K562 (cell line): ENCODE measurements around the gene HDAC9. TPM values are rescaled to one million over a fixed set of nuclear protein-coding genes. Genes with fewer than 3 reads are reported as not detected.

Experiments used
- ATAC-seq: fragments of 200-7000 bp; cut with Tn5 transposase; 3 replicates; pipeline ENCODE4 v1.9.1; 2020; ENCODE audit warnings: moderate library complexity
- BruUV-seq: library from RNA; stranded (reverse); fragments of 400-500 nt; replicated peaks from 2 replicates; lab custom pipeline; 2021; lab: Mats Ljungman, UMichigan
- CTCF ChIA-PET: fragments of 300-600 bp; formaldehyde crosslinking; extraction: SDS; loops from one replicate; lab custom pipeline; 2021; ENCODE audit warnings: low intra/inter-chr PET ratio; lab: Yijun Ruan, JAX
- POLR2A ChIA-PET: fragments of 300-600, 350-650 bp; sonication (Branson Sonifier 250); formaldehyde crosslinking; extraction: SDS; loops from one replicate; lab custom pipeline; 2021; ENCODE audit warnings: antibody characterized with exemption, inconsistent platforms; lab: Yijun Ruan, JAX
- DNase-seq, 4 experiments: peaks; one replicate each; pipeline versions ENCODE4 v3.0.0 to v3.0.0-alpha.2; 2011 to 2018; ENCODE audit warnings: low spot score in 3 of 4, mixed read lengths in 3 of 4; ENCODE audit errors: extremely low read depth in 1 of 4
- FAIRE-seq: peaks from 2 replicates; lab custom pipeline; 2011; peaks lifted over from hg19 to GRCh38; lab: Jason Lieb, UNC
- H2AFZ ChIP-seq: 2 replicates; pipeline ENCODE4 v1.6.0; 2011; ENCODE audit warnings: low read depth, low read length, control low read depth, inconsistent platforms
- H3K27ac ChIP-seq: fragments of 200-600 bp; 3 replicates; pipeline ENCODE4 v1.8.0; 2011; ENCODE audit warnings: low read depth, mild to moderate bottlenecking, control low read depth, inconsistent platforms, low read length, moderate library complexity, mixed read lengths; ENCODE audit errors: extremely low read depth
- H3K27me3 ChIP-seq, 2 experiments: fragments of 300-600 bp in 1 of 2; 2 replicates in 1 of 2; 3 replicates in 1 of 2; pipeline versions ENCODE4 v1.6.0 to v1.8.0; 2011; ENCODE audit warnings: inconsistent platforms in 2 of 2, low read length in 2 of 2, mild to moderate bottlenecking in 1 of 2, mixed read lengths in 1 of 2, moderate library complexity in 1 of 2; ENCODE audit not compliant: control insufficient read depth in 2 of 2, insufficient read depth in 2 of 2
- H3K36me3 ChIP-seq: fragments of 300-600 bp; 3 replicates; pipeline ENCODE4 v1.8.0; 2011; ENCODE audit warnings: mild to moderate bottlenecking, low read length, inconsistent platforms; ENCODE audit not compliant: control insufficient read depth, insufficient read depth
- H3K4me1 ChIP-seq, 2 experiments: fragments of 200-600 bp in 1 of 2; replicated peaks in 1 of 2; 2 replicates in 1 of 2; 3 replicates in 1 of 2; pipeline versions ENCODE4 v1.5.1 to v1.8.0; 2011; ENCODE audit warnings: inconsistent platforms in 2 of 2, low read length in 2 of 2, mild to moderate bottlenecking in 1 of 2, mixed read lengths in 1 of 2, moderate library complexity in 1 of 2; ENCODE audit not compliant: control insufficient read depth in 2 of 2, insufficient read depth in 2 of 2
- H3K4me2 ChIP-seq: 2 replicates; pipeline ENCODE4 v1.6.1; 2011; ENCODE audit warnings: low read length, control low read depth, inconsistent platforms, mixed read lengths; ENCODE audit not compliant: insufficient read depth
- H3K4me3 ChIP-seq: fragments of 200-600 bp; sonication (generic), shearing (Covaris generic); 2 replicates; pipeline ENCODE4 v1.5.1; 2016; ENCODE audit warnings: control low read depth, inconsistent platforms
- H3K79me2 ChIP-seq: fragments of 200-600 bp; 3 replicates; pipeline ENCODE4 v1.8.0; 2011; ENCODE audit warnings: low read length, inconsistent platforms; ENCODE audit not compliant: control insufficient read depth, insufficient read depth
- H3K9ac ChIP-seq, 2 experiments: 2 replicates each; pipeline versions ENCODE4 v1.6.0 to v1.6.1; 2011; ENCODE audit warnings: low read depth in 2 of 2, low read length in 2 of 2, control low read depth in 1 of 2, inconsistent platforms in 1 of 2, mild to moderate bottlenecking in 1 of 2, mixed read lengths in 1 of 2; ENCODE audit not compliant: insufficient read depth in 1 of 2
- H3K9me1 ChIP-seq: one replicate; pipeline ENCODE4 v1.6.0; 2011; ENCODE audit warnings: inconsistent platforms, mild to moderate bottlenecking, low read length, moderate library complexity; ENCODE audit not compliant: control insufficient read depth, insufficient read depth
- H3K9me3 ChIP-seq: replicated peaks from 2 replicates; pipeline ENCODE4 v1.5.1; 2011; ENCODE audit warnings: low read depth, low read length, inconsistent platforms; ENCODE audit not compliant: control insufficient read depth, insufficient read depth
- H4K20me1 ChIP-seq: replicated peaks from 2 replicates; pipeline ENCODE4 v1.6.1; 2011; ENCODE audit warnings: low read length, inconsistent platforms, mixed read lengths; ENCODE audit not compliant: control insufficient read depth, insufficient read depth
- AFF1 ChIP-seq, 2 experiments: fragments of 450-650 bp; IDR thresholded peaks; 2 replicates each; pipeline ENCODE4 v1.6.1; 2018; ENCODE audit warnings: mild to moderate bottlenecking in 2 of 2, low read depth in 1 of 2; ENCODE audit not compliant: partially characterized antibody in 2 of 2
- CBFA2T3 ChIP-seq: fragments of 450-650 bp; IDR thresholded peaks from 2 replicates; pipeline ENCODE4 v1.6.1; 2017
- CCNT2 ChIP-seq: IDR thresholded peaks from 2 replicates; pipeline ENCODE4 v1.6.1; 2011; ENCODE audit warnings: borderline replicate concordance, low read depth, mild to moderate bottlenecking, moderate library complexity, mixed read lengths, low read length; ENCODE audit not compliant: insufficient read length; ENCODE audit errors: extremely low read depth
- CTCF ChIP-seq, 3 experiments: IDR thresholded peaks in 2 of 3; conservative IDR thresholded peaks in 1 of 3; 2 replicates each; pipeline ENCODE4 v1.5.1; 2011 to 2012; ENCODE audit warnings: low read length in 3 of 3, mild to moderate bottlenecking in 3 of 3, control low read depth in 2 of 3, improper control_type of control experiment in 1 of 3, inconsistent platforms in 1 of 3, low read depth in 1 of 3, mixed read lengths in 1 of 3, moderate library complexity in 1 of 3; ENCODE audit not compliant: insufficient read depth in 2 of 3
- ETV1 ChIP-seq: fragments of 450-650 bp; conservative IDR thresholded peaks from 2 replicates; pipeline ENCODE4 v1.6.1; 2016; ENCODE audit warnings: missing genetic modification characterization, control low read depth, low read depth, missing compliant biosample characterization
- FOXA3 ChIP-seq, 2 experiments: fragments of 450-650 bp in 1 of 2; sonication (generic) in 1 of 2; formaldehyde crosslinking; IDR thresholded peaks in 1 of 2; conservative IDR thresholded peaks in 1 of 2; 2 replicates each; pipeline versions ENCODE4 v1.4.0 to v1.8.0; 2020 to 2022; ENCODE audit warnings: mild to moderate bottlenecking in 2 of 2, missing genetic modification reagents in 1 of 2
- GABPA ChIP-seq: fragments of 200-800 bp; sonication (Bioruptor generic); conservative IDR thresholded peaks from 2 replicates; pipeline ENCODE4 v1.6.1; 2016; ENCODE audit warnings: low read depth, missing genetic modification characterization, missing compliant biosample characterization
- NCOA4 ChIP-seq: fragments of 450-650 bp; IDR thresholded peaks from 2 replicates; pipeline ENCODE4 v1.6.1; 2018; ENCODE audit warnings: mild to moderate bottlenecking; ENCODE audit not compliant: partially characterized antibody
- PHF21A ChIP-seq: fragments of 450-650 bp; IDR thresholded peaks from 2 replicates; pipeline ENCODE4 v1.6.1; 2017; ENCODE audit warnings: low read depth, borderline replicate concordance
- PRPF4 ChIP-seq: fragments of 200-400 bp; formaldehyde crosslinking; IDR thresholded peaks from one replicate; pipeline ENCODE4 v1.6.1; 2017; ENCODE audit warnings: low read length, low read depth, mild to moderate bottlenecking; ENCODE audit not compliant: insufficient read depth, poor library complexity, severe bottlenecking
- TAF7 ChIP-seq: fragments of 450-650 bp; IDR thresholded peaks from 2 replicates; pipeline ENCODE4 v1.6.1; 2016; ENCODE audit warnings: missing genetic modification characterization, missing compliant biosample characterization
- THRAP3 ChIP-seq: fragments of 450-650 bp; IDR thresholded peaks from 2 replicates; pipeline ENCODE4 v1.6.1; 2016; ENCODE audit warnings: mild to moderate bottlenecking, inconsistent platforms, borderline replicate concordance
- ZNF175 ChIP-seq: fragments of 200-800 bp; sonication (Bioruptor generic); IDR thresholded peaks from 2 replicates; pipeline ENCODE4 v1.6.1; 2016; ENCODE audit warnings: low read depth, mild to moderate bottlenecking, missing genetic modification characterization, missing compliant biosample characterization
- ZNF707 ChIP-seq: fragments of 250-450 bp; sonication (Bioruptor Pico); conservative IDR thresholded peaks from 2 replicates; pipeline ENCODE4 v1.8.0; 2022; ENCODE audit warnings: inconsistent platforms, mild to moderate bottlenecking, moderate library complexity
- WGBS: fragments of 100-300 bp; shearing (Covaris generic); methylation state at CpG from one replicate; pipeline ENCODE4 v1.1.6; 2016; ENCODE audit warnings: low coverage, mixed read lengths; ENCODE audit not compliant: insufficient coverage; ENCODE audit errors: missing lambda C conversion rate; 5-methylcytosine and 5-hydroxymethylcytosine counted together
- in situ Hi-C: fragments of 300-500 bp; cut with MboI; formaldehyde crosslinking; loops from 4 replicates; pipeline ENCODE4 v1.15.0; 2018; ENCODE audit warnings: inconsistent platforms, mixed read lengths
- intact Hi-C: fragments of 100-400 bp; cut with micrococcal nuclease; formaldehyde crosslinking; loops from 2 replicates; pipeline ENCODE4 v1.14.2; 2022
- polyA plus RNA-seq, 8 experiments: library from polyadenylated mRNA; depleted of rRNA in 4 of 8; stranded (reverse) in 5 of 8; unstranded in 3 of 8; fragments of >200 nt; fragmentation: Nextera tagmentation in 2 of 8; fragmentation: Illumina TruSeq in 1 of 8; extraction: Ambion mirVana in 2 of 8; extraction: Trizol in 1 of 8; gene quantifications; 2 replicates each; pipeline versions ENCODE4 v1.2.1 to v1.2.3, GENCODE V29; 2011 to 2014; ENCODE audit warnings: inconsistent platforms in 1 of 8, missing spikeins in 1 of 8
- total RNA-seq, 7 experiments: library from RNA; depleted of rRNA in 6 of 7; stranded (reverse); fragments of >200 nt in 6 of 7; fragmentation: Illumina TruSeq in 2 of 7; extraction: Trizol in 2 of 7; gene quantifications; 2 replicates each; pipeline versions ENCODE4 v1.2.1 to v1.2.3, GENCODE V29; 2011 to 2021; ENCODE audit warnings: low replicate concordance in 1 of 7

The HDAC9 gene
- total and polyA plus RNA-seq, 9 of the 15 experiments (the other 6 are each of a cell fraction or from before 2014, with no cell fraction given): 0.08 to 0.91 (median 0.33) TPM

GRCh38 chr7:18903695-18904094 lies 408.1 kb downstream of the HDAC9 start (continued):
- TF ChIP-seq CTCF (IDR thresholded peaks at IDR 0.05 in 2 of 3, conservative IDR thresholded peaks at IDR 0.05 in 1 of 3; ENCODE audit: insufficient read depth in 2 of 3, low read depth in 1 of 3, low read length in 3 of 3): no peak

GRCh38 chr7:18905316-18905943 lies 409.9 kb downstream of the HDAC9 start:
- 0% methylated on average over 2 of the region's 2 CpGs for WGBS
- ATAC-seq: no peak
- ChIA-PET POLR2A (no interaction called here), CTCF (interaction anchor here (0.6 kb wide), 1 partner anchor 522 kb away, joined by 3 read pairs; no protein-coding TSS in a partner anchor)
- H3K9ac ChIP-seq: no peak overlapping the region
- H3K9me1 ChIP-seq: no peaks in the 10 kb centered on the region
- no peak overlapping the region for H2AFZ ChIP-seq
- no peak overlapping the region for H3K4me2 ChIP-seq
- no peak overlapping the region for H3K27ac ChIP-seq
- intact Hi-C loops (no loop called here), in situ Hi-C loops (no loop called here)
- H3K27me3 ChIP-seq: no peaks in the 10 kb centered on the region
- no peaks in the 10 kb centered on the region for H3K36me3 ChIP-seq
- no peak for DNase-seq
- no peaks in the 10 kb centered on the region for H3K79me2 ChIP-seq
- FAIRE-seq: no peak
- no peaks in the 10 kb centered on the region for H3K4me1 ChIP-seq
- H3K9me3 ChIP-seq: no peaks in the 10 kb centered on the region
- H4K20me1 ChIP-seq: no peaks in the 10 kb centered on the region
- BruUV-seq: no TSS peak
- no peak overlapping the region for H3K4me3 ChIP-seq
- no peak for TF ChIP-seq NCOA4
- TF ChIP-seq ETV1 (tag): no peak
- no peak for TF ChIP-seq ZNF707 (CRISPR knock-in tag)
- no peak for TF ChIP-seq AFF1 (IDR thresholded peaks at IDR 0.05; ENCODE audit: low read depth in 1 of 2, partially characterized antibody in 2 of 2)
- TF ChIP-seq FOXA3 (CRISPR knock-in tag; conservative IDR thresholded peaks at IDR 0.05 in 1 of 2, IDR thresholded peaks at IDR 0.05 in 1 of 2): no peak
- TF ChIP-seq PRPF4: no peak
- TF ChIP-seq CCNT2: no peak
- no peak for TF ChIP-seq TAF7
- TF ChIP-seq GABPA: no peak
- no peak for TF ChIP-seq ZNF175 (CRISPR knock-in tag)
- no peak for TF ChIP-seq THRAP3
- TF ChIP-seq PHF21A: no peak
- no peak for TF ChIP-seq CBFA2T3
